AG09309 (cell line): ENCODE measurements around the gene SFT2D3.

Experiments used
- DNase-seq: peaks from one replicate; pipeline ENCODE4 v3.0.0-alpha.2; 2010; ENCODE audit warnings: low read depth
- H3K4me3 ChIP-seq: 2 replicates; pipeline ENCODE4 v1.5.1; 2011; ENCODE audit warnings: mild to moderate bottlenecking, low read depth, low read length, moderate library complexity; ENCODE audit not compliant: control insufficient read depth
- TF ChIP-seq, protein P1 (sequence below): IDR thresholded peaks from 2 replicates; pipeline ENCODE4 v1.5.1; 2011; ENCODE audit warnings: mild to moderate bottlenecking, low read depth, low read length, inconsistent platforms; ENCODE audit not compliant: insufficient read depth, control insufficient read depth; ENCODE audit errors: missing control alignments

SFT2D3 gene

DNA sequence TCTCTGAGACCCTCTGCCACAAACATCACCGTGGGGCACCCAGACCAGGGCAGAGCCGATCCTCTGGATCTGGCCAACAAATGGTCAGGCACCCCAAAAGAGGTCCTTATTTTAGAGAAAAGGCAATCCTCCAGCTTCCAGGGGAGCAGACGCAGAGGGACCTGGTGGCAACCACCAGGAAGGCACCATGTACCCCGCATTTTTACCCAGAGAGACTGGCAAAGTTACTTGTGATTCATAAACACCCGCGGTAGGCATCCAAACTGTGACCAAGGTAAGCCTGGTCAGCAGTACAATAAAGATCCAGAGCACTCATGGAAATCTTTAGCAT lies 36.4 kb upstream of the SFT2D3 start:
- no peak for DNase-seq
- no peak overlapping the region for H3K4me3 ChIP-seq
- TF ChIP-seq, protein P1, sequence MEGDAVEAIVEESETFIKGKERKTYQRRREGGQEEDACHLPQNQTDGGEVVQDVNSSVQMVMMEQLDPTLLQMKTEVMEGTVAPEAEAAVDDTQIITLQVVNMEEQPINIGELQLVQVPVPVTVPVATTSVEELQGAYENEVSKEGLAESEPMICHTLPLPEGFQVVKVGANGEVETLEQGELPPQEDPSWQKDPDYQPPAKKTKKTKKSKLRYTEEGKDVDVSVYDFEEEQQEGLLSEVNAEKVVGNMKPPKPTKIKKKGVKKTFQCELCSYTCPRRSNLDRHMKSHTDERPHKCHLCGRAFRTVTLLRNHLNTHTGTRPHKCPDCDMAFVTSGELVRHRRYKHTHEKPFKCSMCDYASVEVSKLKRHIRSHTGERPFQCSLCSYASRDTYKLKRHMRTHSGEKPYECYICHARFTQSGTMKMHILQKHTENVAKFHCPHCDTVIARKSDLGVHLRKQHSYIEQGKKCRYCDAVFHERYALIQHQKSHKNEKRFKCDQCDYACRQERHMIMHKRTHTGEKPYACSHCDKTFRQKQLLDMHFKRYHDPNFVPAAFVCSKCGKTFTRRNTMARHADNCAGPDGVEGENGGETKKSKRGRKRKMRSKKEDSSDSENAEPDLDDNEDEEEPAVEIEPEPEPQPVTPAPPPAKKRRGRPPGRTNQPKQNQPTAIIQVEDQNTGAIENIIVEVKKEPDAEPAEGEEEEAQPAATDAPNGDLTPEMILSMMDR, result no peak

DNA sequence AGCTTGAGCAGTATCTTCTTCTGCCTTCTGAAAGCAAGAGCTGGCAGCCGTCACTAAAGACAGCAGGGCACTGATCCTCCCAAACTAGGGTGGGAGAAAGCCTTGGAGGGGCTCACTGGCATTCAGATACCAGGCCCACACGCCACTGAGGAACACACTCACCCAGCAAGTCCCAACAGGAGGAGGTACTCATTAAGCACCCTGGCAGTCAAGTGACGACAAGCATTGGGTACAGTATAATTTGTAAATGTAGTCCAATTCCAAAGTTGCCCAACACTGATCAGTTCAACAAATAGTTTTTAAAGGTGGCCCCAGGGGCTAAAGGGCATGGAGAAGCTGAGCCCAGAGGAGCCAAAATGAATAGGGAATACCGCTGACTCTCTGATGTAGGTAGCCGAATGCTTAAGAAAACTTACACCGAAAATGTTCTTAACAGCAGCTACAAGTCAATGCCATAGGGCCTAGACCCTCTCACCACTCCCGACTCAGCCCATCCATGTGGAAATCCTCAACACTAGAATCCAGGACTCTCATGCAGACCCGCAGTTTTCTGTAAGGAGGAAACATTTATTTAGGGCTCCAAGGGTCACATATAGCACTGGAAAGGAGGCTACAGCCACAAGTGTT lies 35.9 kb upstream of the SFT2D3 start:
- TF ChIP-seq, protein P1, result no peak
- no peak for DNase-seq
- H3K4me3 ChIP-seq, result no peak overlapping the region

DNA sequence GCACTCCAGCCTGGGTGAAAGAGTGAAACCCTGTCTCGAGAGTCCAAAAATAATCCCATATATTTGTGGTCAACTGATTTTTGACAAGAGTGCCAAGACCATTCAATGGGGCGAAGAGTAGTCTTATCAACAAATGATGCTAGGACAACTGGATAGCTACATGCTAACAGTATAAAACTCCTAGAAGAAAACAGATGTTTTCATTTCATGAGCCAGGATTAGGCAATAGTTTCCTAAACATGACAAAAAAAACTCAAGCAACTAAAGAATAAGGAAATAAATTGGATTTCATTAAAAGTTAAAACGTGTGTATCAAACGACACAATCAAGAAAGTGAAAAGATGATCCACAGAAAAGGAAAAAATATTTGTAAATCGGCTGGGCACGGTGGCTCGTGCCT lies 32.2 kb upstream of the SFT2D3 start:
- DNase-seq, result no peak
- no peak overlapping the region for H3K4me3 ChIP-seq
- TF ChIP-seq, protein P1, result no peak

DNA sequence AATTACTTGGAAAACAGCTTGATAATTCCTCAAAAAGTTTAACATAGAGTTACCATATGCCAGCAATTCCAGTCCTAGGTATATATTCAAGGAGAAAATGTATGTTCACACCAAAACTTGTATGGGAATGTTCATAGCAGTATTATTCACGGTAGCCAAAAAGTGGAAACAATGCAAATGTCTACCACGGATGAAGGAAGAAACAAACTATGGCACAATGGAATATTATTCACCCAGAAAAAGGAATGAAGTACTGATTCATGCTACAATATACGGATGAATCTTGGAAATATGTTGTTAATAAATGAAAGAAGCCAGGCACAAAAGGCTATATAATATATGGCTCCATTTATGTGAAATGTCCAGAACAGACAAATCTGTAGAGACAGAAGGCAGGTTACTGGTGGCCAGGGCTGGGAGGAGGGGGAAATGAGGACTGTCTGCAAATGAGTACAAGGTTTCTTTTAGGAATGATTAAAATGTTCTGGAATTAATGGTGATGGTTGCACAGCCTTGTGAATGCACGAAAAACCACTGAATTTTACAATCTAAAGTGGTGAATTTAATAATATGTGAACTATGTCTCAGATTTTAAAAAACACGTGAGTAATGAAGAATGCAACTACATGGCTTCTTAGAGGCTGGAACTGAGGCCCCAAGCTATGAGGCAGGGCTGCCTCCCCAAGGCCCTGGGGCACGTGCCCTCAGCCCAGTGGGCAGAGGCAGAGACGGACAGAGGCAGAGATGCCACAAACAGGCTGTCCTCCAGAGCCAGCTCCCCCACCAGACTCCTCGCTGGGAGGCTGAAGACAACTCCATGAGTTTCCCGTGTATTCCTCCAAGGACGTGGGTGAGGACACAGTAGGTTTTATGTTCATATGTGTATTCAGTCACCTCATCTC lies 31.0 kb upstream of the SFT2D3 start:
- H3K4me3 ChIP-seq, result no peak overlapping the region
- TF ChIP-seq, protein P1, result no peak
- no peak for DNase-seq

DNA sequence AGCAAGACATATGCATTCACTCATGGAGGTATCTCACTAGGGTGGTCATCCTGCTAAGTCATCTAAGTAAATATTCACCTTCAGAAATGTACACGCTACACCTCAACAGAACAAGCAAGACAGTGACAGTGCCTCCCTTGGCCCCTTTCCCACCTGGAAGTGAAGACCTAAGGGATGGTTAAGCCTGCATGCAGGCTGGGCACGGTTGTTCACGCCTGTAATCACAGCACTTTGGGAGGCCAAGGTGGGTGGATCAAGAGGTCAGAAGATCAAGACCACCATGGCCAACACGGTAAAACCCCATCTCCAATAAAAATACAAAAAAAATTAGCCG lies 30.4 kb upstream of the SFT2D3 start:
- DNase-seq, result no peak
- no peak overlapping the region for H3K4me3 ChIP-seq
- TF ChIP-seq, protein P1, result no peak

DNA sequence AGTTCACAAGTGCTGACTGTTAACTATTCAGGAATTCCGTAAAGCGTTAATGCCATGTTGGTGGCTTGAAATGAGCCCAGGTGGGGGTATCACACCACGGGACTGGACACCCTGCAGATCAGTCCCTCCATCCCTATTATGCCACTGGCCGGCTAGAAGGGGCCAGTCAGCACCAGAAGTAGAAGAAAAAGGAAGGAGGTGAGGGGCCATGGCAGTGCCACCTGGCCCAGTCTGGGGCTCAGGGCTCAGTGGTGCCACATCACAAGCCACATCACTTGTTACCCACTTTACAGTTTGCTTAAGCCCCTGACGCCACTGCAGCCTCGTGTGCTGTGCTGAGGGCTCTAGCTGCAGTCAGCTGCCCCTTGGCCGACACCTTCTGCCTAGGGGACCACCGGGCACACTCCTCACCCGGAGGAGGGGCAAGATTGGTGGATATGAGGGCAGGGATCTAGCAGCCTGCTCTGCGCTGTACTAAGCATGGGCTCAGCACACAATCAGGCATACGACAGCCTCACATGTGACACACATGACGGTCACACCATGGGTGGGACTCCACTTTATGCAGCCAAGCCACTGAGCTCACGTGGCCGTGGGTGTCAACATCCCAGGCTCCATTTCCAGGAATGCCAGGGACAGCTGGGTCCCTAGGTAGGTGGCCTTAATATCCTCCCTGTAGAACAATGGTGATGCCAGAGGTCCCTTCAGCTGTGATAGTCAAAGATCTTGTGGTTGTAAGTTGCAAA lies 29.6 kb upstream of the SFT2D3 start:
- H3K4me3 ChIP-seq, result no peak overlapping the region
- TF ChIP-seq, protein P1, result no peak
- DNase-seq, result no peak
